Neutrophil (primary cell): ENCODE data around the gene CRACDL.

ENCODE experiments used
- H3K27ac ChIP-seq: fragments of 200-600 bp; sonication (generic); 2 replicates; pipeline ENCODE4 v1.5.1; 2016; ENCODE audit warnings: mild to moderate bottlenecking, moderate library complexity
- H3K27me3 ChIP-seq: fragments of 200-600 bp; sonication (generic); 2 replicates; pipeline ENCODE4 v1.6.0; 2016; ENCODE audit warnings: mild to moderate bottlenecking
- H3K36me3 ChIP-seq: fragments of 200-600 bp; sonication (generic); 2 replicates; pipeline ENCODE4 v1.5.1; 2017
- H3K4me1 ChIP-seq, 2 experiments: fragments of 200-600 bp in 1 of 2; sonication (generic) in 1 of 2; 1 replicate in 1 of 2; 2 replicates in 1 of 2; pipeline versions ENCODE4 v1.5.1 to v1.6.1; 2013 to 2016; ENCODE audit warnings: low read depth in 1 of 2, low read length in 1 of 2, mild to moderate bottlenecking in 1 of 2, moderate library complexity in 1 of 2; ENCODE audit not compliant: control insufficient read depth in 1 of 2, insufficient read depth in 1 of 2
- H3K4me3 ChIP-seq, 2 experiments: fragments of 200-600 bp in 1 of 2; sonication (generic) in 1 of 2; 1 replicate in 1 of 2; 2 replicates in 1 of 2; pipeline ENCODE4 v1.5.1; 2013 to 2016; ENCODE audit warnings: low read depth in 1 of 2, low read length in 1 of 2, mild to moderate bottlenecking in 1 of 2, moderate library complexity in 1 of 2
- H3K9me3 ChIP-seq: fragments of 200-600 bp; sonication (generic); 2 replicates; pipeline ENCODE4 v1.5.1; 2016
- CTCF ChIP-seq: fragments of 200-600 bp; sonication (generic); IDR thresholded peaks from 2 replicates; pipeline ENCODE4 v1.5.1; 2016; ENCODE audit warnings: antibody characterized with exemption

The CRACDL gene

GRCh38 chr2:98778151-98778550 lies 157.9 kb downstream of the CRACDL start:
- Histone ChIP-seq H3K36me3 (no peaks in the 10 kb centered on the region), H3K4me1 (no peaks in the 10 kb centered on the region), H3K4me3 (no peak overlapping the region), H3K27me3 (no peaks in the 10 kb centered on the region), H3K27ac (no peak overlapping the region), H3K9me3 (no peaks in the 10 kb centered on the region)
- no peak for TF ChIP-seq CTCF

- no peaks in the 10 kb centered on the region for H3K27me3 ChIP-seq
- H3K9me3 ChIP-seq: no peaks in the 10 kb centered on the region
- H3K4me1 ChIP-seq: peaks cover 1 to 4% of the 10 kb centered on the region in 2 experiments
- no peak overlapping the region for H3K27ac ChIP-seq
- no peak for TF ChIP-seq CTCF
- no peak overlapping the region for H3K4me3 ChIP-seq
- H3K36me3 ChIP-seq: no peaks in the 10 kb centered on the region
These were observed 158.3 kb downstream of the CRACDL start for GRCh38 chr2:98777710-98778109.

- H3K4me1 ChIP-seq: peaks cover 8 to 10% of the 10 kb centered on the region in 2 experiments
- H3K27ac ChIP-seq: no peak overlapping the region
- H3K36me3 ChIP-seq: no peaks in the 10 kb centered on the region
- no peak for TF ChIP-seq CTCF
- H3K27me3 ChIP-seq: no peaks in the 10 kb centered on the region
- no peak overlapping the region for H3K4me3 ChIP-seq
- no peaks in the 10 kb centered on the region for H3K9me3 ChIP-seq
These were observed 158.9 kb downstream of the CRACDL start for GRCh38 chr2:98777076-98777475.

- H3K36me3 ChIP-seq: no peaks in the 10 kb centered on the region
- no peak overlapping the region for H3K4me3 ChIP-seq
- H3K27ac ChIP-seq: no peak overlapping the region
- H3K4me1 ChIP-seq: peaks cover 17 to 20% of the 10 kb centered on the region in 2 experiments
- H3K9me3 ChIP-seq: no peaks in the 10 kb centered on the region
- H3K27me3 ChIP-seq: no peaks in the 10 kb centered on the region
- no peak for TF ChIP-seq CTCF
These were observed 159.9 kb downstream of the CRACDL start for GRCh38 chr2:98776136-98776535.

- H3K36me3 ChIP-seq: no peaks in the 10 kb centered on the region
- H3K4me3 ChIP-seq: no peak overlapping the region
- H3K27me3 ChIP-seq: no peaks in the 10 kb centered on the region
- no peak overlapping the region for H3K27ac ChIP-seq
- TF ChIP-seq CTCF: no peak
- no peaks in the 10 kb centered on the region for H3K9me3 ChIP-seq
- peaks cover 17 to 23% of the 10 kb centered on the region in 2 experiments for H3K4me1 ChIP-seq
These were observed 160.7 kb downstream of the CRACDL start for GRCh38 chr2:98775146-98775986.
